BLaER1 (cell line): ENCODE results near the gene STEAP2.

Experiments
- H3K27ac ChIP-seq: shearing (Covaris generic); formaldehyde crosslinking; 2 replicates; pipeline ENCODE4 v1.8.1; 2022
- H3K27me3 ChIP-seq: shearing (Covaris generic); formaldehyde crosslinking; 2 replicates; pipeline ENCODE4 v1.8.1; 2022
- H3K36me3 ChIP-seq: shearing (Covaris generic); formaldehyde crosslinking; 2 replicates; pipeline ENCODE4 v1.8.1; 2022
- H3K4me1 ChIP-seq: shearing (Covaris generic); formaldehyde crosslinking; 2 replicates; pipeline ENCODE4 v1.8.1; 2022
- H3K4me2 ChIP-seq: shearing (Covaris generic); formaldehyde crosslinking; 2 replicates; pipeline ENCODE4 v1.8.1; 2022
- H3K4me3 ChIP-seq: shearing (Covaris generic); formaldehyde crosslinking; 2 replicates; pipeline ENCODE4 v1.8.1; 2022
- H3K9ac ChIP-seq: shearing (Covaris generic); formaldehyde crosslinking; 2 replicates; pipeline ENCODE4 v1.8.1; 2022
- H3K9me3 ChIP-seq: shearing (Covaris generic); formaldehyde crosslinking; 2 replicates; pipeline ENCODE4 v1.8.1; 2022
- H4K20me1 ChIP-seq: shearing (Covaris generic); formaldehyde crosslinking; 2 replicates; pipeline ENCODE4 v1.8.1; 2022
- Cebpa-rat ChIP-seq: shearing (Covaris generic); IDR thresholded peaks from 2 replicates; pipeline ENCODE4 v1.8.1; 2022

STEAP2 gene

DNA sequence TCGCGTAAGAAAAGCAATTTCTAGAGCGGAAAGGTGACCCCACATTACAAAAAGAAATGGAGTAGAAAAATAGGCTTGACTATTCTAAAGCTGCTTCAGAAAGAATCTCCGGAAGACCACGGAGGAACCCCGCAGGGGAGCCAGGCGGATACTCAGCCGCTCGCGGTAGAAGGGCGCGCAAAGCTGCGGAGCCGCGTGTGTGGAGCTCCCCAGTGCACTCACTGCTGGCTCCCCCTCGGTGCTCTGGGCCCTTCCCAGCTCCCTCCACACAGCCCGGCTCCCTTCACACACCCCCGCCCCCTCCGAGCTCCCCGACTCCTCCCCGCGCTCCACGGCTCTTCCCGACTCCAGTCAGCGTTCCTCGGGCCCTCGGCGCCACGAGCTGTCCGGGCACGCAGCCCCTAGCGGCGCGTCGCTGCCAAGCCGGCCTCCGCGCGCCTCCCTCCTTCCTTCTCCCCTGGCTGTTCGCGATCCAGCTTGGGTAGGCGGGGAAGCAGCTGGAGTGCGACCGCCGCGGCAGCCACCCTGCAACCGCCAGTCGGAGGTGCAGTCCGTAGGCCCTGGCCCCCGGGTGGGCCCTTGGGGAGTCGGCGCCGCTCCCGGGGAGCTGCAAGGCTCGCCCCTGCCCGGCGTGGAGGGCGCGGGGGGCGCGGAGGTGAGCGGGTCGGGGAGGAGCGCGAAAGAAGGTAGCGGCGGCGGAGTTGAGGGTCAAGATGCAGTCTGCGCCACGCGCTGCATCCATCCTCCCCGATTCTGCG is at the start of gene STEAP2:
STEAP2 (plus strand) TSS at position 350 of the 758 bp plus-strand sequence. CDS start 13,343 bp downstream, outside the sequence.
- Histone ChIP-seq H3K4me1 (no peaks in the 10 kb centered on the region), H3K27me3 (no peaks in the 10 kb centered on the region), H3K9me3 (peaks cover 17% of the 10 kb centered on the region), H3K4me3 (no peak within 1 kb of the TSS), H3K27ac (no peak within 1 kb of the TSS), H3K36me3 (no peaks in the 10 kb centered on the region), H3K9ac (no peak within 1 kb of the TSS), H4K20me1 (no peaks in the 10 kb centered on the region), H3K4me2 (no peak within 1 kb of the TSS)
- no peak for TF ChIP-seq Cebpa-rat

DNA sequence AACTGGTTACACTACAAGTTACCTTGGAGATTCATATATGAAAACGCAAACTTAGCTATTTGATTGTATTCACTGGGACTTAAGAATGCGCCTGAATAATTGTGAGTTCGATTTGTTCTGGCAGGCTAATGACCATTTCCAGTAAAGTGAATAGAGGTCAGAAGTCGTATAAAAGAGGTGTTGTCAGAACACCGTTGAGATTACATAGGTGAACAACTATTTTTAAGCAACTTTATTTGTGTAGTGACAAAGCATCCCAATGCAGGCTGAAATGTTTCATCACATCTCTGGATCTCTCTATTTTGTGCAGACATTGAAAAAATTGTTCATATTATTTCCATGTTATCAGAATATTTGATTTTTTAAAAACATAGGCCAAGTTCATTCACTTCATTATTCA is 48.0 kb upstream of the STEAP2 start:
- TF ChIP-seq Cebpa-rat: no peak
- no peaks in the 10 kb centered on the region for H4K20me1 ChIP-seq
- no peaks in the 10 kb centered on the region for H3K27me3 ChIP-seq
- H3K4me1 ChIP-seq: no peaks in the 10 kb centered on the region
- no peak overlapping the region for H3K4me2 ChIP-seq
- H3K9me3 ChIP-seq: no peaks in the 10 kb centered on the region
- no peak overlapping the region for H3K9ac ChIP-seq
- H3K27ac ChIP-seq: no peak overlapping the region
- H3K4me3 ChIP-seq: no peak overlapping the region
- no peaks in the 10 kb centered on the region for H3K36me3 ChIP-seq

GRCh38 chr7:90165724-90166123 is 45.8 kb upstream of the STEAP2 start:
- Histone ChIP-seq H3K36me3 (no peaks in the 10 kb centered on the region), H3K9ac (no peak overlapping the region), H3K9me3 (no peaks in the 10 kb centered on the region), H4K20me1 (no peaks in the 10 kb centered on the region), H3K4me1 (no peaks in the 10 kb centered on the region), H3K4me2 (no peak overlapping the region), H3K27me3 (no peaks in the 10 kb centered on the region), H3K4me3 (no peak overlapping the region), H3K27ac (no peak overlapping the region)
- no peak for TF ChIP-seq Cebpa-rat

GRCh38 chr7:90166153-90166552 is 45.4 kb upstream of the STEAP2 start:
- Histone ChIP-seq H3K4me1 (no peaks in the 10 kb centered on the region), H3K27me3 (no peaks in the 10 kb centered on the region), H3K9me3 (no peaks in the 10 kb centered on the region), H3K36me3 (no peaks in the 10 kb centered on the region), H3K27ac (no peak overlapping the region), H3K4me3 (no peak overlapping the region), H3K4me2 (no peak overlapping the region), H3K9ac (no peak overlapping the region), H4K20me1 (no peaks in the 10 kb centered on the region)
- TF ChIP-seq Cebpa-rat: no peak

- Histone ChIP-seq H3K4me1 (no peaks in the 10 kb centered on the region), H3K27me3 (no peaks in the 10 kb centered on the region), H3K36me3 (no peaks in the 10 kb centered on the region), H3K4me2 (no peak overlapping the region), H4K20me1 (no peaks in the 10 kb centered on the region), H3K9me3 (no peaks in the 10 kb centered on the region), H3K4me3 (no peak overlapping the region), H3K9ac (no peak overlapping the region), H3K27ac (no peak overlapping the region)
- no peak for TF ChIP-seq Cebpa-rat
These were observed 44.2 kb upstream of the STEAP2 start for GRCh38 chr7:90167361-90167760.

GRCh38 chr7:90169891-90170290 is 41.6 kb upstream of the STEAP2 start:
- no peak overlapping the region for H3K9ac ChIP-seq
- no peaks in the 10 kb centered on the region for H3K9me3 ChIP-seq
- no peaks in the 10 kb centered on the region for H4K20me1 ChIP-seq
- H3K36me3 ChIP-seq: no peaks in the 10 kb centered on the region
- H3K27me3 ChIP-seq: no peaks in the 10 kb centered on the region
- no peak overlapping the region for H3K27ac ChIP-seq
- H3K4me1 ChIP-seq: no peaks in the 10 kb centered on the region
- TF ChIP-seq Cebpa-rat: no peak
- no peak overlapping the region for H3K4me2 ChIP-seq
- no peak overlapping the region for H3K4me3 ChIP-seq

DNA sequence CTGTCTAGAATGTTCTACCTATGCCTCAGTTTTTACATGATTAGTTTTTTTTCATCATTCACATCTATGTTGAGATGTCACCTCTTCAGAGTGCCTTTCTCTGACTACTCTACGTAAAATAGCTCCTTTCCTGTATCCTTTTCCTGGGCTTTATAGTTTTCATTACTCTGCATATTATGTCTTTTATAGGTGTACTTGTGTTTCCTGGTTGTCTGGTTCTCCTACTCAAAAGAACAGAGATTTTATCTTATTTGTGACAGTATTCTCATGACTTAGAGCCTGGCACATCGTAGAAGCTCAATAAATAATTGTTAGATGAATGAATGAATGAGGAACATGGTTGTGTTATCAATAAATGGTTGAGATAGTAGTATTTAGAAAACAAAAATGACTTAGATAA is 39.4 kb upstream of the STEAP2 start:
- Histone ChIP-seq H3K9ac (no peak overlapping the region), H3K27me3 (no peaks in the 10 kb centered on the region), H3K4me1 (no peaks in the 10 kb centered on the region), H3K4me2 (no peak overlapping the region), H3K4me3 (no peak overlapping the region), H3K9me3 (peaks cover 17% of the 10 kb centered on the region), H3K36me3 (no peaks in the 10 kb centered on the region), H4K20me1 (no peaks in the 10 kb centered on the region), H3K27ac (no peak overlapping the region)
- TF ChIP-seq Cebpa-rat: no peak

DNA sequence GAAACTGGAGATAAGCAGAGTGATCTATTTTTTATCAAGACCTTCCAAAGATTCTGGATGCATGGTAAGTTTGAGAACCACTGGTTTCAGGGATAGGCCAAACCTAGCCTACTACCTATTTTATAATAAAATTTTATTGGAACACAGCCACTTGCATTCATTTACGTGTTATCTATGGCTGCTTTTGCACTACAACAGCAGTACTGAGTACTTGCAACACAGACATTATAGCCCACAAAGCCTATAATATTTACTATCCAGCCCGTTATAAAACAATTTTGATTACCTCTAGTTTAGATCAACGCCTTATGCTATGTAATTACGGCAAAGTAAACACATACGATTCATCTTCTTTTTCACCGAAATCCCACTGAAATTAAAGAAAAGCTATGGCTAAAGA is 38.9 kb upstream of the STEAP2 start:
- H3K36me3 ChIP-seq: no peaks in the 10 kb centered on the region
- peaks cover 17% of the 10 kb centered on the region for H3K9me3 ChIP-seq
- TF ChIP-seq Cebpa-rat: no peak
- no peaks in the 10 kb centered on the region for H3K27me3 ChIP-seq
- H3K4me2 ChIP-seq: no peak overlapping the region
- H3K27ac ChIP-seq: no peak overlapping the region
- H3K4me1 ChIP-seq: no peaks in the 10 kb centered on the region
- no peak overlapping the region for H3K4me3 ChIP-seq
- no peaks in the 10 kb centered on the region for H4K20me1 ChIP-seq
- no peak overlapping the region for H3K9ac ChIP-seq

DNA sequence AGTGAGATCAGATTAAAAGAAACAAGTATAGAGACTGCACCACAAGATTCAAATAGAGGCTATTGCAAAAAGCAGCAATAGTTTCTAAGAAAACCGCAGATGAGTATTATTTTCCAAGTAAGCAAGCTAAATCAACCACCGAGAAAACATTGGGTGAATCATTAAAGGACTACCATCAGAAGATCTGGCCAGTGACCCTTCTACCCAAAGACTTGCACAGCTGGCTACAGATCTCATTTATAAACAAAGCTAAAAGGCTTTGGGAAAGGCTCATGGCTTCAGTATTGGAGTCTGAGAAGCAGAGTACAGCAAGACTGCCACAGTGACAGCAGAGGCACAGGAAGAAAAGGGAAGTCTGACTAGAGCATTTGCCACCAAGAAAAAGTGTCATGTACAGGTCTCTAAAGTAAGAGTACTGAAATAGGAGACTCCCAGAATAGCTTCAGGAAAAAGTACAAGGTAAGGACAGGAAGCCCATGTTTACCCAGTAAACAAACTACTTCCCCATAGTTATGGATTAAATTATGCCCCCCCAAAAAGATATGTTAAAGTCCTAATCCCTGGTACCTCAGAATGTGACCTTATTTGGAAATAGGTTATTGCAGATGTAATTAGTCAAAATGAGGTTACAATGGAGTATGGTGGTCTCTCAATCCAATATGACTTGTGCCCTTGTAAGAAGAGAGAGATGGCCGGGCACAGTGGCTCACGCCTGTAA is 38.3 kb upstream of the STEAP2 start:
- Histone ChIP-seq H3K4me2 (no peak overlapping the region), H3K9ac (no peak overlapping the region), H4K20me1 (no peaks in the 10 kb centered on the region), H3K4me1 (no peaks in the 10 kb centered on the region), H3K9me3 (peaks cover 17% of the 10 kb centered on the region), H3K36me3 (no peaks in the 10 kb centered on the region), H3K4me3 (no peak overlapping the region), H3K27ac (no peak overlapping the region), H3K27me3 (no peaks in the 10 kb centered on the region)
- no peak for TF ChIP-seq Cebpa-rat

DNA sequence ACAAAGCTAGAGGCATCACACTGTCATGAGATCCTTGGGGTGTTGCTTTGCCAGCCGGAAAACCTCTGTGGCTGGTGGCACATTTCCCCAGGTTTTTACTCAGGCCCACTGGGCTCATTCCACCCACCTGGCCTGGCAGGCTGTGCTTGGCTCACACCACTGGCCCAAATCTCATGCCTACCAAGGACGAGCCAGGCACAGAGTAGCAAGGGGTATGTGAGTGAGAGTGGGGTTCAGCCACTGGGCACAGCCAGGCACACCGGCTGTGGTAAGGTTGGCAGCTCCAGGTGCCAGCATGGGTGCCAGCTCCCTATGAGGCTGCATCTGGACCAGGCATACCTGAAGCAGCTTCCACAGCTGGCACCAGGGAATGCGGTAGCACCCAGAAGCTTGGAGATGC is 35.9 kb upstream of the STEAP2 start:
- Histone ChIP-seq H3K27me3 (no peaks in the 10 kb centered on the region), H3K4me1 (no peaks in the 10 kb centered on the region), H3K27ac (no peak overlapping the region), H3K36me3 (no peaks in the 10 kb centered on the region), H3K4me2 (no peak overlapping the region), H3K9ac (no peak overlapping the region), H3K4me3 (no peak overlapping the region), H3K9me3 (peaks cover 17% of the 10 kb centered on the region), H4K20me1 (no peaks in the 10 kb centered on the region)
- no peak for TF ChIP-seq Cebpa-rat
